CD4-positive, alpha-beta T cell treated with Interferon gamma for 1 hour (primary cell): ENCODE results near the gene ATG16L2.
"Not testable (repeated sequence)": the region's sequence is repeated elsewhere in the genome, so short reads cannot be mapped to it uniquely, and the experiment has no call there.

ENCODE experiments used
- DNase-seq: peaks from one replicate; pipeline ENCODE4 v3.0.0-alpha.2; 2020

ATG16L2 gene

DNA sequence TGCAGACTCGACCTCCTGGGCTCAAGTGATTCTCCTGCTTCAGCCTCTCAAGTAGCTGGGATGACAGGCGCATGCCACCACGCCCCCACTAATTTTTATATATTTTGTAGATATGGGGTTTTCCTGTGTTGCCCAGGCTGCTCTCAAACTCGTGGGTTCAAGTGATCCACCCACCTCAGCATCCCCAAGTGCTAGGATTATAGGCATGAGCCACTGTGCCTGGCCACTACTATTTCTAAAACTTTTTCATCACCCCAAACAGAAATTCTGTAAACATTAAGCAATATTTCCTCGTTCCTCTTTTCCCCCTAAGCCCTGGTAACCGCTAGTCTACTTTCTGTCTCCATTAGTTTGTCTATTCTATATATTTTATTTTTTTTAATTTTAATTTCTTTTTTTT, 9.0 kb upstream of the ATG16L2 start:
- no peak for DNase-seq

DNA sequence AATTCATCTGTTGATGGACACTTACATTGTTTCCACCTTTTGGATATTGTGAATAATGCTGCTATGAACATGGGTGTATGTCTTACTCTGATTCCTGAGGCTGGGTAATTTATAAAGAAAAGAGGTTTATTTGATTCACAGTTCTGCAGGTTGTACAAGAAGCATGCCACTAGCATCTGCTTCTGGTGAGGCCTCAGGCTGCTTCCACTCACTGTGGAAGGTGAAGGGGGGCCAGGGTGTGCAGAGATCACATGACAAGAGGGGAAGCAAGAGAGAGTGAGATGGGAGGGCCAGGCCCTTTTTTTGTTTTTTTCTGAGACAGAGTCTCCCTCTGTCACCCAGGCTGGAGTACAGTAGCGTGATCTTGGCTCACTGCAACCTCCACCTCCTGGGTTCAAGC, 7.8 kb upstream of the ATG16L2 start:
- DNase-seq, result not testable (repeated sequence)

DNA sequence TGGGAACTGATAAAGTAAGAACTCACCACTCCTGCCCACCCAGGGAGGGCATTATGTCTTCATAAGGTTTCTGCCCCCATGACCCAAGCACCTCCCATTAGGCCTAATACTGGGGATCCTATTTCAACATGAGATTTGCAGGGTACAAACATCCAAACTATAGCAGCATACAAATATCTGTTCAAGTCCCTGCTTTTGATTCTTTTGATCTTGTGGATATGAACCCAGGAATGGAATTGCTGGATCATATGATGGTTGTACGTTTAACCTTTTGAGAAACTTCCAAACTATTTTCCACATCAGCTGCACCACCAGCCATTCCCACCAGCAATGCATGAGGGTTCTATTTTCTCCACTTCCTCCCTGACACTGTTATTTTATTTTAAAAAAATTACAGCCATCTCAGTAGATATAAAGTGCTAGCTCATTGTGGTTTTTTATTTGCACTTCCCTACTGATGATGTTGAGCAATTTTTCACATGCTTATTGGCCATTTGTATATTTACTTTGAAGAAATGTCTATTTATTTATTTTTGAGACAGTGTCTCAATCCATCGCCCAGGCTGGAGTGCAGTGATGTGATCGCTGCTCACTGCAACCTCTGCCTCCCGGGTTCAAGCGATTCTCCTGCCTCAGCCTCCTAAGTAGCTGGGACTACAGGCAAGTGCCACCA, 7.1 kb upstream of the ATG16L2 start:
- DNase-seq, result no peak

DNA sequence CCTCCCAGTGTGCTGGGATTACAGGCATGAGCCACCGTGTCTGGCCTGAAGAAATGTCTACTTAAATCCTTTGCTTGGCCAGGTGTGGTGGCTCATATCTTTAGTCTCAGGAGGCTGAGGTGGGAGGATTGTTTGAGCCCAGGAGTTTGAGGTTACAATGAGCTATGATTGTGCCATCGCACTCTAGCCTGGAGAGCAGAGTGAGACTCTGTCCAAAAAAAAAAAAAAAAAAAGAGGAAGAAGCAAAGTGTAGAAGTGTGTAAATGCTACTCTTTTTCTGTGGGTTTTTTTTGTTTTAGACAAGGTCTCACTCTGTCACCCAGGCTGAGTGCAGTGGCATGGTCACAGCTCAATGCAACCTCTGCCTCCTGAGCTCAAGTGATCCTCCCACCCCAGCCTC, 6.4 kb upstream of the ATG16L2 start:
- no peak for DNase-seq

DNA sequence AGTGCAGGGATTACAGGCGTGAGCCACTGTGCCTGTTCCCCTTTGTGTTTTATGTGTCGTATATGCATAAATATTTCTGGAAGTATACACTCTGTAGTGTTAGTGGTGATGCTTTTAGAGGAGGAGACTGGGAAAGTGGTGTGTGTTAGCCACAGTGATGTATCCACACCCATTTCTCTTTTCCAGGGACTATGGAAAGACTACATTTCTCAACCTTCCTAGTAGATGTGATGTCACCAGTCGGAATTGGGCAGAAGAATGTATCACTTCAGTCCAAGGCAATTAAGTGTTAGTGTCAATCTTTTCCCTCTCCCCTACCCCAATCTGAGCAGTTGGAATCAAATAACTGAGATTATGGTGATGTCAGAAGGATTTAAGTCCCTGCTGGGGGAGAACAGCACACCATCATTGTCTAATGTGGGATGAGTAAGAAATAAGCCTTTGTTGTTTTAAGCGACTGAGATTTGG, 5.8 kb upstream of the ATG16L2 start:
- no peak for DNase-seq

DNA sequence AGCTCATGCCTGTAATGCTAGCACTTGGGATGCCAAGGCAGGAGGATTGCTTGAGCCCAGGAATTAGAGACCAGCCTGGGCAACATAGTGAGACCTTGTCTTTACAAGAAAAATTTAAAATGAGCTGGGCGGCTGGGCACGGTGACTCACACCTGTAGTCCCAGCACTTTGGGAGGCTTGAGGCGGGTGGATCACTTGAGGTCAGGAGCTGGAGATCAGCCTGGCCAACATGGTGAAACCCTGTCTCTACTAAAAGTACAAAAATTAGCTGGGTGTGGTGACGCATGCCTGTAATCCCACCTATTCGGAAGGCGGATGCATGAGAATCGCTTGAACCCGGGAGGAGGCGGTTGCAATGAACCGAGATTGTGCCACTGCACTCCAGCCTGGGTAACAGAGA, 2.5 kb upstream of the ATG16L2 start:
- not testable (repeated sequence) for DNase-seq

DNA sequence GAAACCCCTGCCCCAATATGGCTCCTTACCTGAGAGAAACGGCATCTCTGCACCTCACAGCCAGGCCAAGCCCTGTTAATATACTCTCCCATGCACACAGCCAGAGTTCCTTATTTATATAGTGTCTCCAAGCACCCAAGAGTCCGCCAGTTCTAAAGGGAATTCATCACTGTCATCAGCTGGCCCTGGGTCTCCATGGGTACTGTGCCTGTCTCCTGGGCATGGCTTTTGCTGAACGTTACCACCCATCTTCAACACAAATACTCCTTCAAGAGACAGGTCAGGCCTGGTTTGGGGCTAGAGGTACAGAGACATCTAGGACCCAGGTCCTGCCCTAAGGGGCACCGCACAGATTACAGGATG, 1.6 kb upstream of the ATG16L2 start:
- DNase-seq, result no peak

DNA sequence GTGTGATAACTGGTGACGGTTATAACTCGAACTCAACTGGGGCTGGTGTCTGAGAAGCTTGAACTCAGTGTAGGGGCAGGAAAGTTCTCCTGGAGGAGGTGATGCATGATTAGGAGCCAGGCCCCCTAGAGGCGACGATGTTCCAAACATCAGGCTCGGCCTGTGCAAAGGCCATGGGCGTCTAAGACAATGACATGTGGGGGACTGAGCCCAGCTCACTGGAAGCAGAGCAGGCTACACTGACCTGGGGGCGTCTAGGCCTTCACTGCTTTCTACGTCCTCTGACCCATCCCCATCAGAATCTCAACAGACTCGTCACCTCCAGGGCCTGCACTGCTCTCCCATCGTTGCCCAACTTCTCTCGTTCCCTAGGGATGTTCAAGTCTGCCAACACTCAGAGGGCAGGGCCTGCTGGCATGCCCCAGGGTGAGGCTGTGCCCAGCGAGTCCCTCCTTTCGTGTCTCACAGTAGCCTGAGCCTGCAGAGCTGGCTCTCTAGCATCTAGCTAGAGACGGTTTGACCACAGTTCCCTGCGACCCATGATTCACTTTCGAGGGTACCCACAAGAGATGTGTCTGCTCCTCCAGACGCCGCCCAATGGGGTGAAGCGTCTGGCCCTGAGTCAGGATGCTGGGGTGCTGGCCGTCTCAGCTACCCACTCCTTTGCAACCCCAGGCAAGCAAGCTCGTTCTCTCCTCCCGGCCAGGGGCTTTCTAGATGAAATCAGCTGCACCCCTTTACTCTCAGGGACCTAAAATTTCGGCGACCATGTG, 1.1 kb upstream of the ATG16L2 start:
- peak; percentile 67 for DNase-seq

DNA sequence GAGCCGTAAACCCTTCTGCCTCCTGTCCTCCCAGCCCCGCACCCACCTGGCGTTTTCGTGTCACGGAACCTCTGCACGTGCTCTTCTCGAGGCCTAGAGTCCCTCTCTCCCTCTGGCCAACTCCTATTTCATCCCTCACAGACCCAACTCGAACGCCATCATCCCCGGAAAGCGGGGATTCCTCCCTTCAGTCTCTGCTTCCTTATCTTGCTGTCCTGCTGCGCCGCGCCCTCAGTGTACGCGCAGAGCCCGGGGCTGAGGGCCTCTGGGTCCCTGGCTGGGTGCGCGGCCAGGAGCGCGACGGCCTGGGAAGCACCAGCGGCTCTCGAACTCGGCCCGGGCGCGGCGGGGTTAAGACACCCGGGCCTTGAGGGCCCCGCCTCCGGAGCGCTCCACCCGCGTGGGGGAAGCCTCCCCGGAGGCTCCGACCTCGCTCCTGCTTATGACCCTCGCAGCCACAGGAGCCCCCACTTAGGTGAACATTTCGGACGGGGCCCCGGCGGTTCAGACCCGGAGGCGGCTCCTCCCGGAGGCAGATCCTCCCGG, 398 bp upstream of the ATG16L2 start:
- peak; percentile 82 for DNase-seq

DNA sequence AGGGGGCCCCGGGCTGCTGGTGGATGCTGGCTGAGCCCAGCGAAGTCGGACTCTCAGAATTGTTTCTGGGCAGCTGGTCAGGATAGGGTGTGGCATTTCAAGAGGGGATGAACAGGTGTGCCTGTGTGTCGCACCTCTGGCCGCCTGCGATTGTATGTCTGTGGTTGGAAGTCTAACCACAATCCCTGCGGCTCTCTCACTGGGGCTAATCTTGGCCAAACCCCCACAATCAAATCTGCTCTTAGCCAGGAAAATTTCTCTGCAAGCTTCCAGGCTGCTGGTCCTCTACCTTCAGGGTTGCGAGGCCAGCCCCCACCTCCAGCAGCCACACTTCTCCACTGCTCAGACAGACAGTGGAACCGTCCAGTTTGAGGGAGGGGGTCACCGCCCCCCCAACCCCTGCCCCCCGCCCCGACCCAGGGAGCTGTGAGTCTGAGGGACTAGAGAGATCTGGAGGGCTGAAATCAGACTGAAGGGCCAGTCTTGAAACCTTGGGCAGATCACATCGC, 953 bp downstream of the ATG16L2 start:
- DNase-seq, result no peak

DNA sequence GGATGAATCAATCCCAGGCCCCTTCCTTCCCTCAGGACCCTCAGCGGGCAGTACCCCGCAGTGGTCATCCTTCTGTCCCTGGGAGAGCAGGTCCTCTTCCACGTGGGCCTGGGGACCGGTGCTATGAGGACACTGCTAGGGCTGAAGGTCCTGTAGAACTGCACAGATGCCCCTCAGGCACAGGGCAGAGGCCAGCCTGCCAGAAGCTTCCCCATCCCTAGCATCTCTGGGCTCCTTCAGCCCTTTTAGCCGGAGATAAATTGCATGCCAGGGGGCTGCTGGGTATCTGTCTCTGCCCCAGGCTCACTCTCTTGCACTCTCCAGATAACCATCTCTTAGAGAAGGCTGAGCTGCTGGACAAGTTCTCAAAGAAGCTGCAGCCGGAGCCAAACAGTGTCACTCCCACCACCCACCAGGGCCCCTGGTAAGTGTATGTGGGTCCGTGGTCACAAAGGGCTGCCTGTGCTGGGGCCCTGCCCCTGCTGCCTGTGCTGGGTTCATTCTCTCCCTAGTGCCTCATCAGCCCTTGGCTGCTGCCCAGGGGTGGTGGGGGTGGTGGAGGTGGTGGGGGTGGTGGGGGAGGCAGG, 2.3 kb downstream of the ATG16L2 start:
- no peak for DNase-seq

DNA sequence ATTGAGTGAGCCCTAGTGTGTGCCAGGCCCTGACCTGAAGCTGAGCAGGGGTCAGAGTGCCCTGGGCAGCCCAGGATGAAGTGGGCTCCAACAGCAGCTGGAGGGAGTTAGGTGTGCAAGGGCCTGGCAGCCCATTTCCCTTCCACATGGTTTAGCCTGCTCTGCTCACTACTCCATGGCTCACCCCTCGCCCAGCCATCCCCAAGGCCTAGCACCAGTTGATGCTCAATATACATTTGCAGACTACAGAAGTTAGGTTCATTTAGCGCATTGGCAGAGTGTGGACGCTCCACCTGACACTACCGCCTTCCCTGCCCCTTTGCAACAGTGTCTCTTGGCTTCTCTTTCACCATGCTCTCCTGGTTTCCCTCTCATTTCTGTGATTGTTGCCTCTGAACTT, 3.8 kb downstream of the ATG16L2 start:
- no peak for DNase-seq

DNA sequence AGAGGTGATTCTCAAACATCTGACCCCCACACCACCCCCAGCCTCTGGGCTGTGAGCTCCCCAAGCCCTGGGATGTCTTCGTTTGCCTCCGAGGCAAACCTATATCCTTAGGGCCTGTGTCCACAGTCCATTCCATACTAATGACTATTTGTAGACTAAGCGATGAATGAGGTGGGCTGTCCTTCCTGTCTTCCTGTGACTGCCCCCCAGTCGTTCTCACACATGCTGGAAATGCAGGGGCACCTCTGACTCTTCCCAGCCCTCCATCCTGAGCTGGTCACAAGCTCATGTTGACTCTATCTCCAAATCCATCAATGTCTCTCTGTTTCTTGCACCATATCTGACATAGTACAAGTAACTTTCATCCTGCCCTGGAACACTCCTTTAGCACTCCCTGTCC, 4.8 kb downstream of the ATG16L2 start:
- no peak for DNase-seq

DNA sequence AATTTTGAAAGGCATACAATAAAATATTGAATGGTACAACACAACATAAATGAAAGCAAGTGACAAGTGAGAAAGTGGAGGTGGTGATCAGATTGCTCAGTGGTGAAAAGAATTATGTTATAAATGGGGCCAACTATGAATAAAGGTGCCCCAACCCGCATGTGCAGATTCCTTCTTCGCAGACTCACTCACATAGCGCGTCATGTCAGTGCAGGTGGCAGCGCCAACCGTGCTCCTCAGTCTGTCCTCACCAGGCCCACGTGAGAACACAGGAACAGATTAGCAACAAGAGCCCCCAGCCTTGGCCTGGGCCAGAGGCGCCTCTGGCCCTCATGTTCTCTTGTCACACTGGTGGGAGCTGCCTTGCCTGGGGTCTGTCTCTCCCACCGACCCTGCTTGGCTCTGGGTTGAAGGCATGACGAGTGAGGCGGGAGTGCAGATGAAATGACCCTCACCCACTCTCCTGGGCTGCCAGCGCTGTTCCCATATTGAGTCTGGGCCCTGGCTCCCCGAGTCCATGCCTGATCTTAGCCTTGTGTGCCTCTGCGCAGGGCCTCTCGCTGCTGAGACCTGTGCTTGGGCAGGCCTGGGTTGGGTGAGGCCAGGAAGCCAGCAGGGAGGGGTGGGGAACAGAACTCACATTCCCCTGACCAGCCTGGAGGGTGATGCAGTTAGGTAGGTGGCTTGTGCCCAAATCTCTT, 6.4 kb downstream of the ATG16L2 start:
- no peak for DNase-seq

DNA sequence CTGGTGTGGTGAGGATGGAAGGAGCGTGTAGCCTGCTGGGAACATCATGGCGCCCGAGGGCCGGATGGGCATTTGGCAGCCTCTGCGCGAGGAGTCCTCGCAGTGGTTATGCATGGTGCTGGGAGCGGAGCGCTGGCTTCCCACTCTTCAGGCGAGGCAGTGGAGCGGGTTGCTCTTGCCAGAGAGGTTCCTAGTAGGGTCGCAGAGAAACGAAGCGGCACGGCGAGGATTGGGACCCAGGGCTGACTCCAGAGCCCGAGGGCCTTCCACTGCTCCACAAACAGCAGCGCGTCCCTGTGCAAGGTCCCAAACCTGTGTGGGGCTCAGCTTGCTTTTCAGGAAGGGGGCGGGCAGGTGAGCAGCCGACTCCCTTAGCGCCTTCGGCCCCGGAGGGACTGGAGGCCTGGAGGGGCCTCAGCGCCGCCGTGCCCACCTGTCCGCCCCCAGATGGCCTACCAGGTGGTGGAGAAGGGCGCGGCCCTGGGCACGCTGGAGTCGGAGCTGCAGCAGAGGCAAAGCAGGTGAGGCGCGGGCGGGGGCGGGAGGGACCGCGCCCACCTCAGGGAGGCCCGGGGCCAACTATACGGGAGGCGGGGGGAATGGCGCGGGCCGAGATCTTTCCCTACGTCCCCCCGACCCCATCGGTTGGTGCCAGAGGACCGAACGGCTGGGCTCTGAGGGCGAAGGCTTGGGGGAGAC, 7.2 kb downstream of the ATG16L2 start:
- DNase-seq, result no peak

DNA sequence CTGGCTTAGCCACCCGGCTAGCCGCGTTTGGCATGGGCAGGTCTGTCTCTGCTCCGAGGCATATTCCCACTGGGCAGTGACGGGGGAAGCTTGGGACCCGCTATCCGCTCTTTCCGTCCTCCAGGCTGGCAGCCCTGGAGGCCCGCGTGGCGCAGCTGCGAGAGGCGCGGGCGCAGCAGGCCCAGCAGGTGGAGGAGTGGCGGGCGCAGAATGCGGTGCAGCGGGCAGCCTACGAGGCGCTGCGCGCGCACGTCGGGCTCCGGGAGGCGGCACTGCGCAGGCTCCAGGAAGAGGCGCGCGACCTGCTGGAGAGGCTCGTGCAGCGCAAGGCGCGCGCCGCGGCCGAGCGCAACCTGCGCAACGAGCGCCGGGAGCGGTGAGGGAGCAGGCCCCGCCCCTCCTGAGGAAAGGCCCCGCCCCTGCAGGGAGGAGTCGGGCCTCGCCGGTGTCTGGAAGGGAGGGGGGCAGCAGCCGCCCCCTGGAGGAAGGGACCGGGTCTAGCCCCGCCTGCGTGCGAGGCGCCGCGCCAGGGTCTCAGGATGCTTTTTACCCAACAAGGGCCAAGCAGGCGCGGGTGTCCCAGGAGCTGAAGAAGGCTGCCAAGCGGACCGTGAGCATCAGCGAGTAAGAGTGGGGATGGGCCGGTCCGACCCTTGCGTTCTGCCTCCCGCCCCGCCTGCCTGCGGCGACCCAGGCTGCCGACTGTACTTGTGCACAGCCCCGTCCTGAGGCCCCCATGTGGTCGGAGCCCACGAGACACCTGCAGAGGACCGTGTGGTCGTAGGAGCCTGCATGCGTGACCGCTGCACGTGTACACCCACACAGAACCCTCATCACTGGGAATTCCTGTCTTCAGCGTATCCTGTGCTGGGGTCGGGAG, 7.9 kb downstream of the ATG16L2 start:
- peak; percentile 90 for DNase-seq

DNA sequence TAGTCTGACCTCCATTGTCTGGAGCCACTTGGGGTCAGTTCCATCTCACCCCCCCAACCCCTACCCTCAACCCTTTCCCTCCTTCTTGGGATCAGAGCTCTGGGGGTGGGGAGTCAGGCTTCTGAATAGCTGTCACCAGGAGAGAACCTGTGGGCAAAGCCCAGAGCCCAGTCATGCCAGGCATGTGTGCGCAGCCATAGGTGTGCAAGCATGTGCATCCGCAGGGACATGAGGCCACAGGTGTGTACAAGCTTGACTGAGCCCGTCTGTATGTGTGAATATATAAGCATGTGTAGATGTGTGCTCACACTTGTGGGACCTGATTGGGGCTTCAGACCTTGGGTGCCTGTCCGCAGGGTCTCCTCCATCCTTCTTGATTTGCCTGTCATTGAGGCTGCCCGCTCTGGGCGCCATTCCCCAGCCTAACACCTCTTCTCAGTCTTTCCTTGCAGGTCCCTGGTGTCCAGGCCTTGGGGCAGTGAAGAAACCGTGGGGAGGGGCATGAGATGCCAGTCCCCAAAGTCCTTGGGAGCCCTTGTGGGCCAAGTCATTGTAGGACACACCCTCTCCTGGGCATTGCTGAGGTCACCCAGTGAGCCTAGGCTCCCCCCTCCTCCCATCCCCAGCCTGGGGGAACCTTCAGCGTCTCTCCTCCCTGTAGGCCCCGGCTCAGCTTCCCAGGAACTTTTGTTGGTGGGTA, 9.0 kb downstream of the ATG16L2 start:
- no peak for DNase-seq

DNA sequence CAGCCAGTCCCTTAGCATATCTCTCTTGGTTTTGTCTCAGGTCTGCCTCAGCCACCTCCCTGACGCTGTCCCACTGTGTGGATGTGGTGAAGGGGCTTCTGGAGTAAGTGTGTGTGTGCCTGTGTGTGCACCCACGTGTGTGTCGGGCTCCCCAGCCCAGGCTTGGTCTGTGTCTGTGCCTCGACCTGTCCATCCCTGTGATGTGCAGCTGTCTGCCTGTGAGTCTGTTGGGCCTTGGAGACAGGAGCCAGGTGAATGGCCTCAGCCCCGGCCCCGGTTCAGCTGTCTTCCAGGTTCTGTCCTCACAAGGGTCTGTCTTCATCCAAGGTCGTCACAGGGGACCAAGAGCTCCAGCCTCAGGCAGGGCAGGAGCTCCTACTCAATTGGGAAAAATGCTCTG, 9.8 kb downstream of the ATG16L2 start:
- DNase-seq, result no peak

DNA sequence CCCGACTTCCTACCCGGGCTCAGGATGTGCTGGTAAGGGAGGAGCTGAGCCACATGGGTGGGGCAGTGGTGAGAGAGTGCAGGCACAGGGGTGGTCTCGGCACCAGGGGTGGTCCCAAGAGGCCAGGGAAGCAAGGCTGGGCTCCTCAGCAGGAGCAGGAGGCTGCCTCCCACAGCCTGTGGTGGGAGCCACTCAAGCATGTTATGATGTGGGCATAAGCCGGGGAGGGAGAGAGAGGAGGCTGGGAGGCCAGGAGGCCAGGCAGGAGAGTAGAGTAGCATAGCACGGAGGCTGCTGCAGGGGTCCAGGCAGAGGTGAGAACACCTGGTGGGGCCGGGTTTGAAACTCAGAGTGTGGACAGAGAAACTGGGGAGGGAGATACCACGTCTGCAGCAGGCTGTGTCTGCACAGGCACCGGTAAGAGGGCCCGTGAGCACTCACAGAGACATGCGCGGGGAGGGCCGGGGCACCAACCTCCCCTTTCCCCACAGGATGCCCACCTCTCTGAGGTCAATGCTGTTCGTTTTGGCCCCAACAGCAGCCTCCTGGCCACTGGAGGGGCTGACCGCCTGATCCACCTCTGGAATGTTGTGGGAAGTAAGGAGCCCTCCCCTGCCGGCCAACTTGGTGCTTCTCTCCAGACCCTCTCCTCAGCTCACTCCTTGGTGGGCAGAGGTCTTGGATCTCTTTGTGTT, 10.7 kb downstream of the ATG16L2 start:
- DNase-seq, result no peak

DNA sequence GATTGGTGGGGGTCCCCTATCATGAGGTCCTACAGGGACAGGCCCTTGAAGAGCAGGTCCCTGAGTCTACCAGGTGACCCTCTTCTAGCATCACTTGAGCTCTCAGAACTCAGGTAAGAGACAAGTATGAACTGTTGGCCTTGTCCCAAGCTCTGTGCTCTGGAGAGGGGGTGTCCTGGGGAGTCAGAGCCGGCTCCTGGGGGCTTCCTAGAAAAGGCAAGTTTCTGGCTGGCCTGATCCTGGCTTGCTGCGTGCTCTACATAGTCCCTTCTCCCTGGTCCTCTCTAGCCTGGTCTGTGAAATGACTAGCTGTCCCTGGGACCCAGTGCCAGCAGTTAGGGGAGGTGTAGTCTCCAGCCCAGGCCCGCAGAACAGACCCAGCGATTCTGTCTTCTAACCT, 11.4 kb downstream of the ATG16L2 start:
- DNase-seq, result no peak
